ENCODE results near the gene ABCA7.

ABCA7 gene

GRCh38 chr19:992670-993055 is 47.2 kb upstream of the ABCA7 start:
- DNase-seq (ENCODE audit: low read depth), result no peak
- TF ChIP-seq, protein P1, sequence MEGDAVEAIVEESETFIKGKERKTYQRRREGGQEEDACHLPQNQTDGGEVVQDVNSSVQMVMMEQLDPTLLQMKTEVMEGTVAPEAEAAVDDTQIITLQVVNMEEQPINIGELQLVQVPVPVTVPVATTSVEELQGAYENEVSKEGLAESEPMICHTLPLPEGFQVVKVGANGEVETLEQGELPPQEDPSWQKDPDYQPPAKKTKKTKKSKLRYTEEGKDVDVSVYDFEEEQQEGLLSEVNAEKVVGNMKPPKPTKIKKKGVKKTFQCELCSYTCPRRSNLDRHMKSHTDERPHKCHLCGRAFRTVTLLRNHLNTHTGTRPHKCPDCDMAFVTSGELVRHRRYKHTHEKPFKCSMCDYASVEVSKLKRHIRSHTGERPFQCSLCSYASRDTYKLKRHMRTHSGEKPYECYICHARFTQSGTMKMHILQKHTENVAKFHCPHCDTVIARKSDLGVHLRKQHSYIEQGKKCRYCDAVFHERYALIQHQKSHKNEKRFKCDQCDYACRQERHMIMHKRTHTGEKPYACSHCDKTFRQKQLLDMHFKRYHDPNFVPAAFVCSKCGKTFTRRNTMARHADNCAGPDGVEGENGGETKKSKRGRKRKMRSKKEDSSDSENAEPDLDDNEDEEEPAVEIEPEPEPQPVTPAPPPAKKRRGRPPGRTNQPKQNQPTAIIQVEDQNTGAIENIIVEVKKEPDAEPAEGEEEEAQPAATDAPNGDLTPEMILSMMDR (IDR thresholded peaks at IDR 0.05; ENCODE audit: control insufficient read depth, insufficient read depth, low read depth, low read length, missing control alignments), result no peak
- no peak overlapping the region for H3K4me3 ChIP-seq (ENCODE audit: control insufficient read depth, low read depth, low read length)

- no peak for DNase-seq (ENCODE audit: low read depth)
- TF ChIP-seq, protein P1 (IDR thresholded peaks at IDR 0.05; ENCODE audit: control insufficient read depth, insufficient read depth, low read depth, low read length, missing control alignments), result no peak
- H3K4me3 ChIP-seq (ENCODE audit: control insufficient read depth, low read depth, low read length), result no peak overlapping the region
These were observed 46.5 kb upstream of the ABCA7 start for GRCh38 chr19:993361-993830.

- TF ChIP-seq, protein P1 (IDR thresholded peaks at IDR 0.05; ENCODE audit: control insufficient read depth, insufficient read depth, low read depth, low read length, missing control alignments), result no peak
- no peak overlapping the region for H3K4me3 ChIP-seq (ENCODE audit: control insufficient read depth, low read depth, low read length)
- DNase-seq (ENCODE audit: low read depth), result no peak
These were observed 46.0 kb upstream of the ABCA7 start for GRCh38 chr19:993831-994393.

- no peak for DNase-seq (ENCODE audit: low read depth)
- no peak overlapping the region for H3K4me3 ChIP-seq (ENCODE audit: control insufficient read depth, low read depth, low read length)
- TF ChIP-seq, protein P1 (IDR thresholded peaks at IDR 0.05; ENCODE audit: control insufficient read depth, insufficient read depth, low read depth, low read length, missing control alignments), result no peak
These were observed 45.4 kb upstream of the ABCA7 start for GRCh38 chr19:994516-994915.

GRCh38 chr19:995051-995827 is 44.7 kb upstream of the ABCA7 start:
- no peak for DNase-seq (ENCODE audit: low read depth)

DNA sequence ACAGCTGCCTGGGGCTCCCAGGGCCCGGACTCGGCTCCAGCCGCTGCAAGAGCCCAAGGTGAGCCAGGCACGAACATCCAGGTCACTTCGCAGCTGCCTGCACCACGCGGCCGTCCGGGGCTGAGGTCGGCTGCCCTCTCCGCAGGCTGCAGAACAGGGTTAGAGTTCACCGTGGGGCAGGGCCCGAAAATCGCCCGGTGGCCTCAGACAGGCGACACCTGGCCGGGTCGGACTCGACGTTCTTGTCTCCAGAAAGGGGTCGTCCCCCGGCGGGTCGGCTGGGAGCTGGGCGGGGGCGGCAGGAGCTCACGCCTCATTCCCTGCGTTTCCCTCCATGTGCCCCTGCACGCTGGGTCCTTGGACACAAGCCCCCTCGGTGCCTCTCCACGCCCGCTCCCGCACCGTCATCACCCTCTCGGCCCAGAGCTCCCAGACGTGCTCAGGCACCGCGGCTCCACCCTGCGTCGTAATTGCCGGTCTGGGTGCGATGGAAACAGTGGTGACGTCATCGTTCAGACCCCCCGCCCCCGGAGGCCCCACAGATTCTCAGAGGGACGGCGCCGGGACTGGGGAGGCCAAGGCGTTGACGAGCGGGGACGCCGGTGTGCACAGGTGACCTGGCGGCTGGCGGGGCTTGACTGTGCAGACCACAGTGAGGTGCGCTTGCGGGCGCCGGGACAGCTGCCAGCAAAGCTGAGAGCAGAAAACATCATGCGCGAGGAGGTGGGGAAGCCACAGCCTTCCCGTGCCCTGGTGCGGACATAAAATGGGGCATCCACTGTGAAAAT is 43.7 kb upstream of the ABCA7 start:
- TF ChIP-seq, protein P1 (IDR thresholded peaks at IDR 0.05; ENCODE audit: control insufficient read depth, insufficient read depth, low read depth, low read length, missing control alignments), result no peak
- H3K4me3 ChIP-seq (ENCODE audit: control insufficient read depth, low read depth, low read length), result peak overlapping the region; percentile 9
- DNase-seq (ENCODE audit: low read depth), result no peak

More at GRCh38 chr19:995051-995827, 44.7 kb upstream of the ABCA7 start:
- no peak overlapping the region for H3K4me3 ChIP-seq (ENCODE audit: control insufficient read depth, low read depth, low read length)
- TF ChIP-seq, protein P1 (IDR thresholded peaks at IDR 0.05; ENCODE audit: control insufficient read depth, insufficient read depth, low read depth, low read length, missing control alignments), result no peak
